ENCODE results near the gene SPEF2.

DNA sequence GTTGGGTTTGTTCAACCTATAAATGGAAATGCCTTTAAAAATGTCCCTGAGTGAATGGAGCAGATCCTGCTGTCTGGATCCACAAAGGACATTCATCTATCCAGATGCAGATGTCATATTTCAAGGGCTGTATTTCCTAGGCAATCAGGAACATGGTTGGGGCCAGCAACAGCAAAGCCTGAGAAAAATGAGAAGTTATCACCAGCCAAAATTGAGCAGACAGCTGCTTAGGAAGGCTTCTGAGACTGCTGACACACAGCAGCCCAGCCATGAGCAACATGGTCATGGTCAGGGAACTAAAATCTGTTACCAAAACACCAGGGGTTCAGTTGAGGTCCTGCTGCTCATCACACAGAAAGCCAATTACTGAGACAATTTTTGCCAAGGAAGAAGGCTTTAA lies 229.8 kb downstream of the SPEF2 start:
- TF ChIP-seq, protein P1, sequence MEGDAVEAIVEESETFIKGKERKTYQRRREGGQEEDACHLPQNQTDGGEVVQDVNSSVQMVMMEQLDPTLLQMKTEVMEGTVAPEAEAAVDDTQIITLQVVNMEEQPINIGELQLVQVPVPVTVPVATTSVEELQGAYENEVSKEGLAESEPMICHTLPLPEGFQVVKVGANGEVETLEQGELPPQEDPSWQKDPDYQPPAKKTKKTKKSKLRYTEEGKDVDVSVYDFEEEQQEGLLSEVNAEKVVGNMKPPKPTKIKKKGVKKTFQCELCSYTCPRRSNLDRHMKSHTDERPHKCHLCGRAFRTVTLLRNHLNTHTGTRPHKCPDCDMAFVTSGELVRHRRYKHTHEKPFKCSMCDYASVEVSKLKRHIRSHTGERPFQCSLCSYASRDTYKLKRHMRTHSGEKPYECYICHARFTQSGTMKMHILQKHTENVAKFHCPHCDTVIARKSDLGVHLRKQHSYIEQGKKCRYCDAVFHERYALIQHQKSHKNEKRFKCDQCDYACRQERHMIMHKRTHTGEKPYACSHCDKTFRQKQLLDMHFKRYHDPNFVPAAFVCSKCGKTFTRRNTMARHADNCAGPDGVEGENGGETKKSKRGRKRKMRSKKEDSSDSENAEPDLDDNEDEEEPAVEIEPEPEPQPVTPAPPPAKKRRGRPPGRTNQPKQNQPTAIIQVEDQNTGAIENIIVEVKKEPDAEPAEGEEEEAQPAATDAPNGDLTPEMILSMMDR (IDR thresholded peaks at IDR 0.05; ENCODE audit: low read depth, low read length, missing input control), result no peak
- TF ChIP-seq GABPA (IDR thresholded peaks at IDR 0.05 in 1 of 2, conservative IDR thresholded peaks at IDR 0.05 in 1 of 2) (no peak), RAD21 (IDR thresholded peaks at IDR 0.05) (no peak), JUND (IDR thresholded peaks at IDR 0.05) (no peak), SP1 (IDR thresholded peaks at IDR 0.05) (no peak), YY1 (IDR thresholded peaks at IDR 0.05) (no peak), RXRA (IDR thresholded peaks at IDR 0.05) (no peak), NR2F2 (IDR thresholded peaks at IDR 0.05) (no peak), TAF1 (conservative IDR thresholded peaks at IDR 0.05) (no peak), HNF4A (conservative IDR thresholded peaks at IDR 0.05) (no peak), EGR1 (IDR thresholded peaks at IDR 0.05; ENCODE audit: low read depth in 2 of 2) (no peak)
- TF ChIP-seq, protein P2, sequence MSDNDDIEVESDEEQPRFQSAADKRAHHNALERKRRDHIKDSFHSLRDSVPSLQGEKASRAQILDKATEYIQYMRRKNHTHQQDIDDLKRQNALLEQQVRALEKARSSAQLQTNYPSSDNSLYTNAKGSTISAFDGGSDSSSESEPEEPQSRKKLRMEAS (IDR thresholded peaks at IDR 0.05), result no peak
- TF ChIP-seq, protein P3, sequence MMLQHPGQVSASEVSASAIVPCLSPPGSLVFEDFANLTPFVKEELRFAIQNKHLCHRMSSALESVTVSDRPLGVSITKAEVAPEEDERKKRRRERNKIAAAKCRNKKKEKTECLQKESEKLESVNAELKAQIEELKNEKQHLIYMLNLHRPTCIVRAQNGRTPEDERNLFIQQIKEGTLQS (IDR thresholded peaks at IDR 0.05), result no peak

All from liver (tissue), 3 donors.